ENCODE data around the gene ARID5B.

- no peak for TF ChIP-seq CTCF (conservative IDR thresholded peaks at IDR 0.05 in 1 of 2, IDR thresholded peaks at IDR 0.05 in 1 of 2; ENCODE audit: low read depth in 1 of 2, low read length in 2 of 2)
- TF ChIP-seq EZH2 (IDR thresholded peaks at IDR 0.05; ENCODE audit: low read length, missing control alignments) = no peak
Measured at GRCh38 chr10:61962971-61963370, 61.5 kb downstream of the ARID5B start.

Measured in fibroblast of lung (primary cell).